ENCODE data around the gene KLK3.

DNA sequence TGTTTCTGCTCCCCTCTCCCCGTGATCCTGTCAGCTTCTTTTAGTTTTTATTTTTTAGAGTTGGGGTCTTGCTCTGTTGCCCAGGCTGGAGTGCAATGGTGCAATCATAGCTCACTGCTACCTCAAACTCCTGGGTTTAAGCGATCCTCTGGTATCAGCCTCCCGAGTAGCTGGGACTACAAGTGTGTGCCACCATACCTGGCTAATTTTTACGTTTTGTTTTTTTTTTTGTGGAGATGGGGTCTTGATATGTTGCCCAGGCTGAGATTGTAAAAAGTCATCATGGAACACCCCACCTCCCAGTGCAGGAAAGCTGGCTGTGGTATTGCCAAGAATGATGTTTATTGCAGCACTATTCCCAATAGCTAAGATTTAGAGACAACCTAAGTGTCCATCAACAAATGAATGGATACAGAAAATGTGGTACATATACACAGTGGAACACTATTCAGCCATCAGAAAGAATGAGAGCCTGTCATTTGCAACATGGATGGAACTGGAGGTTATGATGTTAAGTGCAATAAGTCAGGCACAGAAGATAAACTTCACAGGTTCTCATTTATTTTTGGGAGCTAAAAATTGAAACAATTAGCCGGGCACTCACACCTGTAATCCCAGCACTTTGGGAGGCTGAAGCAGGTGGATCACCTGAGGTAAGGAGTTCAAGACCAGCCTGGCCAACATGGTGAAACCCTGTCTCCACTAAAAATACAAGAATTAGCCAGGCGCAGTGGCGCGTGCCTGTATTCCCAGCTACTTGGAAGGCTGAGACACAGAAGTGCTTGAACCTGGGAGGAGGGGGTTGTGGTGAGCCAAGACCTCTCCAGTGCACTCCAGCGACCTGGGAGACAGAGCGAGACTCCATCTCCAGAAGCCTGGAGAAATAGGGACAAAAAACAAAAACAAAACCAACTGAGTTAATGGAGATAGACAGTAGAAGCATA, 14.7 kb upstream of the KLK3 start:
- TF ChIP-seq, protein P1, sequence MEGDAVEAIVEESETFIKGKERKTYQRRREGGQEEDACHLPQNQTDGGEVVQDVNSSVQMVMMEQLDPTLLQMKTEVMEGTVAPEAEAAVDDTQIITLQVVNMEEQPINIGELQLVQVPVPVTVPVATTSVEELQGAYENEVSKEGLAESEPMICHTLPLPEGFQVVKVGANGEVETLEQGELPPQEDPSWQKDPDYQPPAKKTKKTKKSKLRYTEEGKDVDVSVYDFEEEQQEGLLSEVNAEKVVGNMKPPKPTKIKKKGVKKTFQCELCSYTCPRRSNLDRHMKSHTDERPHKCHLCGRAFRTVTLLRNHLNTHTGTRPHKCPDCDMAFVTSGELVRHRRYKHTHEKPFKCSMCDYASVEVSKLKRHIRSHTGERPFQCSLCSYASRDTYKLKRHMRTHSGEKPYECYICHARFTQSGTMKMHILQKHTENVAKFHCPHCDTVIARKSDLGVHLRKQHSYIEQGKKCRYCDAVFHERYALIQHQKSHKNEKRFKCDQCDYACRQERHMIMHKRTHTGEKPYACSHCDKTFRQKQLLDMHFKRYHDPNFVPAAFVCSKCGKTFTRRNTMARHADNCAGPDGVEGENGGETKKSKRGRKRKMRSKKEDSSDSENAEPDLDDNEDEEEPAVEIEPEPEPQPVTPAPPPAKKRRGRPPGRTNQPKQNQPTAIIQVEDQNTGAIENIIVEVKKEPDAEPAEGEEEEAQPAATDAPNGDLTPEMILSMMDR (conservative IDR thresholded peaks at IDR 0.05; ENCODE audit: low read depth, low read length) = no peak
- TF ChIP-seq EZH2phosphoT487 (IDR thresholded peaks at IDR 0.05; ENCODE audit: borderline replicate concordance, low read length) (no peak), EZH2 (IDR thresholded peaks at IDR 0.05; ENCODE audit: low read length, unreplicated experiment) (no peak)
